Measurements from ENCODE around the gene GALM.
"Not testable (repeated sequence)": the region's sequence is repeated elsewhere in the genome, so short reads cannot be mapped to it uniquely, and the experiment has no call there.

Gene GALM

GRCh38 chr2:38635139-38635538 lies 30.8 kb upstream of the GALM start:
- TF ChIP-seq CTCF (IDR thresholded peaks at IDR 0.05; ENCODE audit: insufficient read depth, missing control alignments): no peak
- FAIRE-seq (no peak), DNase-seq (ENCODE audit: insufficient read length, low spot score) (no peak)

GRCh38 chr2:38636069-38636468 lies 29.8 kb upstream of the GALM start:
- FAIRE-seq: no peak
- no peak for DNase-seq (ENCODE audit: insufficient read length, low spot score)
- no peak for TF ChIP-seq CTCF (IDR thresholded peaks at IDR 0.05; ENCODE audit: insufficient read depth, missing control alignments)

- FAIRE-seq; DNase-seq (ENCODE audit: insufficient read length, low spot score): not testable (repeated sequence)
Measured at GRCh38 chr2:38642373-38643017, 23.4 kb upstream of the GALM start.

- FAIRE-seq: no peak
Measured at GRCh38 chr2:38643021-38643671, 22.8 kb upstream of the GALM start.

GRCh38 chr2:38643683-38644511 lies 22.0 kb upstream of the GALM start:
- FAIRE-seq; DNase-seq (ENCODE audit: insufficient read length, low spot score): not testable (repeated sequence)

More at GRCh38 chr2:38643021-38643671, 22.8 kb upstream of the GALM start:
- no peak for DNase-seq (ENCODE audit: insufficient read length, low spot score)
- no peak for TF ChIP-seq CTCF (IDR thresholded peaks at IDR 0.05; ENCODE audit: insufficient read depth, missing control alignments)

- DNase-seq (ENCODE audit: insufficient read length, low spot score): no peak
- FAIRE-seq: no peak
- no peak for TF ChIP-seq CTCF (IDR thresholded peaks at IDR 0.05; ENCODE audit: insufficient read depth, missing control alignments)
Measured at GRCh38 chr2:38648107-38648761, 17.7 kb upstream of the GALM start.

GRCh38 chr2:38649176-38649728 lies 16.7 kb upstream of the GALM start:
- no peak for FAIRE-seq
- no peak for TF ChIP-seq CTCF (IDR thresholded peaks at IDR 0.05; ENCODE audit: insufficient read depth, missing control alignments)
- DNase-seq (ENCODE audit: insufficient read length, low spot score): no peak

Data from D721Med (cell line).